ENCODE results near the gene SLC18A2. TPM values are rescaled to one million over a fixed set of nuclear protein-coding genes. Genes with fewer than 3 reads are reported as not detected.
A peak's percentile ranks its signal among the peaks of the same experiment; 100 is the strongest.

Gene SLC18A2
- total and polyA plus RNA-seq, 9 of the 15 experiments (the other 6 are each of a cell fraction or from before 2014, with no cell fraction given): 0.03 to 5.4 (median 0.40) TPM

DNA sequence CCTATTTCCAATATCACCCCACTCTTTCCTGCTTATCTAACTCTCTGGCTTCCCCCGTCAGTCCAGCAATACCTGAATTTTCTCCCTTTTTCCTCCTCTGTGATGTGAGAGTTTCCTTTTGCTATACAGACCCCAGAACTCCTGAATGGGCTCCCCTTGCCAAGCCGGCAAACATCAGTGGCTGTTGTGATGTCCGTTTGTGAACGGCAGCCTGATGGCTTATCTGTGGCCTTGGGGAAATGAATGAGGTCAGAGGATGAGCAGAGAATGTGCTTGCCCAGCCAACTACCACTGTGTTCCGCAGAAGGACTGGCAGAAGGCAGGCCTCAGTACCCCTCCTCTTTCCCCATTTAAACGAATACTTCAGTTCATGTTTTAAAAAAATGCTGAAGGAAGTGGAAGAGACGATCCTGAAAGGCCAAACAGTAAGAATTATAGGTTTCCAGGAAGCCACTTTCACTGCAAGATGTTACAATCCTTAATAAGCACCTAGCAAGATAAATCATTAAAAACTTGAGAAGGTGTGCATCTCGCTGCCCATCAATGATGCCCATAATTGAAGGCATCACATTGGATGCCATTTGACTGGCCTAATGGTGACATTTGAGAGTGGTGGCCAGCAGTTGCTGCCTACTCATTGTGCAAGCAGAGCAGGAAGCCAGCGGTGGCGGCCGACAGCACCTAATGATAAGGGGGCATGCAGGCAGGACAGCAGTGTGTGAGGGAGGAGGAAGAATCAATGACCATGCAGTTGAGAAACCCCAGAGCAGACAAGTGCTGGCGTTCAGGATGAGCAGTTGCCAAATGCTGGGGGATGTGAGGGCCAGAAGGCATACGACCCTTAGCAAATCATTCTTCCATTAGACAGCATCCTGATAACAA, 31.5 kb downstream of the SLC18A2 start (continued):
- no peak for TF ChIP-seq CBX1 (IDR thresholded peaks at IDR 0.05; ENCODE audit: low read depth)
- TF ChIP-seq TCF3 (CRISPR knock-in tag; IDR thresholded peaks at IDR 0.05): 0 out of 2 replicates have a peak, but pooled peaks have one; percentile 14
- TF ChIP-seq ZNF707 (CRISPR knock-in tag; conservative IDR thresholded peaks at IDR 0.05): no peak
- TF ChIP-seq MXD1 (CRISPR knock-in tag; IDR thresholded peaks at IDR 0.05; ENCODE audit: borderline replicate concordance, poor library complexity, severe bottlenecking): no peak
- no peak for TF ChIP-seq MBD2 (IDR thresholded peaks at IDR 0.05; ENCODE audit: borderline replicate concordance, low read depth)
- no peak for TF ChIP-seq IRF9 (tag; IDR thresholded peaks at IDR 0.05)
- peak; percentile 61; the same call in 1 of the 2 replicates for TF ChIP-seq CEBPG (CRISPR knock-in tag; IDR thresholded peaks at IDR 0.05)
- peak in 1 of 2 experiments; percentile 45; a peak in 3 of 4 replicates for TF ChIP-seq CEBPG (tag; conservative IDR thresholded peaks at IDR 0.05 in 1 of 2, IDR thresholded peaks at IDR 0.05 in 1 of 2)
- TF ChIP-seq, protein P1, sequence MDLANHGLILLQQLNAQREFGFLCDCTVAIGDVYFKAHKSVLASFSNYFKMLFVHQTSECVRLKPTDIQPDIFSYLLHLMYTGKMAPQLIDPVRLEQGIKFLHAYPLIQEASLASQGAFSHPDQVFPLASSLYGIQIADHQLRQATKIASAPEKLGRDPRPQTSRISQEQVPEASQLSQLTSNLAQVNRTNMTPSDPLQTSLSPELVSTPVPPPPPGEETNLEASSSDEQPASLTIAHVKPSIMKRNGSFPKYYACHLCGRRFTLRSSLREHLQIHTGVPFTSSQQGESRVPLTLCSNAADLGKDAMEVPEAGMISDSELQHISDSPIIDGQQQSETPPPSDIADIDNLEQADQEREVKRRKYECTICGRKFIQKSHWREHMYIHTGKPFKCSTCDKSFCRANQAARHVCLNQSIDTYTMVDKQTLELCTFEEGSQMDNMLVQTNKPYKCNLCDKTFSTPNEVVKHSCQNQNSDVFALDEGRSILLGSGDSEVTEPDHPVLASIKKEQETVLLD (IDR thresholded peaks at IDR 0.05): no peak
- TF ChIP-seq POLR2A (conservative IDR thresholded peaks at IDR 0.05): no peak
- TF ChIP-seq KLF6 (CRISPR knock-in tag; IDR thresholded peaks at IDR 0.05; ENCODE audit: borderline replicate concordance): no peak
- no peak for TF ChIP-seq MXI1 (IDR thresholded peaks at IDR 0.05; ENCODE audit: low read depth, low read length)
- no peak for TF ChIP-seq NR3C1 (CRISPR knock-in tag; IDR thresholded peaks at IDR 0.05)
- no peak for TF ChIP-seq ZNF140 (CRISPR knock-in tag; IDR thresholded peaks at IDR 0.05)
- no peak for TF ChIP-seq ZNF124 (CRISPR knock-in tag; IDR thresholded peaks at IDR 0.05)
- no peak for TF ChIP-seq PHF8 (IDR thresholded peaks at IDR 0.05; ENCODE audit: borderline replicate concordance, low read length)
- no peak for TF ChIP-seq BRCA1 (IDR thresholded peaks at IDR 0.05)
- no peak for TF ChIP-seq BRCA1 (CRISPR knock-in tag; IDR thresholded peaks at IDR 0.05)
- TF ChIP-seq SAFB (IDR thresholded peaks at IDR 0.05; ENCODE audit: borderline replicate concordance, low read depth, low read length): no peak
- TF ChIP-seq SMAD4 (CRISPR knock-in tag; conservative IDR thresholded peaks at IDR 0.05): no peak
- TF ChIP-seq FUS (optimal IDR thresholded peaks at IDR 0.05; ENCODE audit: low read depth, low read length): no peak
- no peak; the same call in 1 of the 2 replicates for TF ChIP-seq ZNF197 (CRISPR knock-in tag; IDR thresholded peaks at IDR 0.05; ENCODE audit: low read depth)
- no peak; the same call in 1 of the 2 replicates for TF ChIP-seq MAFF (IDR thresholded peaks at IDR 0.05; ENCODE audit: low read length)
